ENCODE measurements around the gene LRRC9. TPM values are rescaled to one million over a fixed set of nuclear protein-coding genes. Genes with fewer than 3 reads are reported as not detected.
A peak's percentile ranks its signal among the peaks of the same experiment; 100 is the strongest.

Gene LRRC9
- total RNA-seq, 2 experiments from 2014 or later, result not detected

GRCh38 chr14:60087668-60088067 is 167.7 kb downstream of the LRRC9 start:
- Mint-ChIP-seq H3K27me3 (no peaks in the 10 kb centered on the region), H3K4me3 (no peak overlapping the region), H3K9me3 (no peaks in the 10 kb centered on the region), H3K36me3 (peaks cover 6% of the 10 kb centered on the region), H3K4me1 (ENCODE audit: low read depth) (peaks cover 4% of the 10 kb centered on the region), H3K27ac (no peak overlapping the region)
- no peak for DNase-seq
- CTCF ChIA-PET, result no interaction called here
- intact Hi-C loops (cut with micrococcal nuclease), result no loop called here
- POLR2A ChIA-PET, result no interaction called here

- H3K4me1 Mint-ChIP-seq (ENCODE audit: low read depth), result peaks cover 16% of the 10 kb centered on the region
- intact Hi-C loops (cut with micrococcal nuclease), result no loop called here
- DNase-seq, result no peak
- CTCF ChIA-PET, result interaction anchor here (2.2 to 2.7 kb wide), 2 partner anchors 124 to 512 kb away, joined by 7 to 9 read pairs; partner anchors contain the start of gene CCDC175
- no peak overlapping the region for H3K4me3 Mint-ChIP-seq
- no peak overlapping the region for H3K27ac Mint-ChIP-seq
- H3K36me3 Mint-ChIP-seq, result peaks cover 7% of the 10 kb centered on the region
- no peaks in the 10 kb centered on the region for H3K9me3 Mint-ChIP-seq
- no peaks in the 10 kb centered on the region for H3K27me3 Mint-ChIP-seq
- POLR2A ChIA-PET, result no interaction called here
These were observed 169.3 kb downstream of the LRRC9 start for GRCh38 chr14:60089221-60089620.

- peaks cover 30% of the 10 kb centered on the region for H3K4me1 Mint-ChIP-seq (ENCODE audit: low read depth)
- no peaks in the 10 kb centered on the region for H3K9me3 Mint-ChIP-seq
- POLR2A ChIA-PET, result interaction anchor here (3.2 kb wide), 1 partner anchor 158 kb away, joined by 17 read pairs; the partner anchor contains the start of gene PPM1A
- intact Hi-C loops (cut with micrococcal nuclease), result loop anchor here (1.0 to 10.0 kb wide), 6 partner anchors 73 to 1796 kb away; partner anchors contain the start of genes ARID4A, JKAMP, L3HYPDH and PPM1A
- DNase-seq, result peak; percentile 22
- H3K27ac Mint-ChIP-seq, result peak overlapping the region; percentile 91
- CTCF ChIA-PET, result interaction anchor here (1.2 to 2.7 kb wide), 3 partner anchors 11 to 240 kb away, joined by 3 to 9 read pairs (median 9); no protein-coding TSS in a partner anchor
- H3K36me3 Mint-ChIP-seq, result peaks cover 7% of the 10 kb centered on the region
- H3K4me3 Mint-ChIP-seq, result peak overlapping the region; percentile 95
- H3K27me3 Mint-ChIP-seq, result no peaks in the 10 kb centered on the region
These were observed 171.0 kb downstream of the LRRC9 start for GRCh38 chr14:60090864-60091519.

- ChIA-PET POLR2A (interaction anchor here (0.9 to 3.2 kb wide), 6 partner anchors 14 to 157 kb away, joined by 3 to 17 read pairs (median 4); partner anchors contain the start of gene PPM1A), CTCF (interaction anchor here (0.9 to 2.7 kb wide), 4 partner anchors 9 to 240 kb away, joined by 3 to 10 read pairs (median 6); partner anchors contain the start of gene DHRS7)
- Mint-ChIP-seq H3K4me1 (ENCODE audit: low read depth) (peaks cover 30% of the 10 kb centered on the region), H3K9me3 (no peaks in the 10 kb centered on the region), H3K36me3 (peaks cover 7% of the 10 kb centered on the region), H3K27me3 (no peaks in the 10 kb centered on the region), H3K27ac (peak within 1 kb of the TSS; percentile 91), H3K4me3 (peak within 1 kb of the TSS; percentile 95)
- peak; percentile 95 for DNase-seq
- intact Hi-C loops (cut with micrococcal nuclease), result loop anchor here (1.0 to 10.0 kb wide), 9 partner anchors 19 to 1797 kb away; partner anchors contain the start of genes ARID4A, JKAMP, L3HYPDH and PPM1A
These were observed 171.9 kb downstream of the LRRC9 start, which contains the start of gene PCNX4 for GRCh38 chr14:60091550-60092525. Gene PCNX4 (plus strand): TSS chr14:60091923. CDS start chr14:60107639, 15,716 bp downstream.

DNA sequence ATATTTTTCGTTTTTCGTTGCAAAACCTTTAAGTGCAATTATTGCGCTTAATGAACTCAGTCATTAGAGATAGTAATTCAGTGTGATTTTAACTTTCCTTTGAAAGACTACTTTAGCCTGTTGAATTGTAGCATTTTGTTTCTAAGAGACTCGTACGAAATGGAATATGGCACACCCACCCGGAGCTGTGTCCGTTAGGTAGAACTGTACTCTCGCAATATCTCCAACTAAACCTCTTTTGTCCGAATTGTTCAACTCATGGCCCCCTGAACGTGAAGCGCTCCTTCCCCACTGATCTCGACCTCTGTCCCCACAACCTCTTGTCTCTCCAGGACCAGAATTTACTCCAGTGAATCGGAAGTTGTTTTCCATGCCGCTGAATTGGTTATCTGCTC is 172.6 kb downstream of the LRRC9 start:
- DNase-seq, result peak; percentile 23
- Mint-ChIP-seq H3K4me1 (ENCODE audit: low read depth) (peaks cover 30% of the 10 kb centered on the region), H3K9me3 (no peaks in the 10 kb centered on the region), H3K36me3 (peaks cover 14% of the 10 kb centered on the region), H3K4me3 (peak overlapping the region; percentile 95), H3K27ac (peak overlapping the region; percentile 91), H3K27me3 (no peaks in the 10 kb centered on the region)
- ChIA-PET CTCF (interaction anchor here (0.9 to 2.7 kb wide), 4 partner anchors 10 to 239 kb away, joined by 3 to 10 read pairs (median 6); partner anchors contain the start of gene DHRS7), POLR2A (interaction anchor here (0.8 to 3.2 kb wide), 8 partner anchors 13 to 628 kb away, joined by 3 to 17 read pairs (median 4); partner anchors contain the start of gene PPM1A)
- intact Hi-C loops (cut with micrococcal nuclease), result loop anchor here (1.0 to 10.0 kb wide), 4 partner anchors 18 to 1798 kb away; partner anchors contain the start of gene ARID4A

DNA sequence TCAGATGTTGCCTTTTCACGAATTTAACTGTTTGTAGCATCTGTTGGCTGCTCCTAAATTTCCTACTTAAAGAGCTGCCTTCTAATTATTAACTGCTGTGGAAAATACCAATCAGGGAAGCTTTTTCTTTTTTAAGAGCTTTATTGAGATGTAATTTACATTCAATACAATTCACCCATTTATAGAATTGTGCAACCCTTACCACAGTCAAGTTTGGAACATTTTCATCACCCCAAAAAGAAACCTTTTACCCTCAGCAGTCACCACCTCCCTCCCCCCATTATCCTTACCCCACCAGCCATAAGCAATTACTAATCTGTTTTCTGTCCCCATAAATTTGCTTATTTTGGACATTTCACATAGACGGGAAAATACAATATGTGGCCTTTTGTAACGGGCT is 173.1 kb downstream of the LRRC9 start:
- Mint-ChIP-seq H3K27me3 (no peaks in the 10 kb centered on the region), H3K4me3 (peak overlapping the region; percentile 95), H3K27ac (peak overlapping the region; percentile 91), H3K36me3 (peaks cover 18% of the 10 kb centered on the region), H3K4me1 (ENCODE audit: low read depth) (peaks cover 32% of the 10 kb centered on the region), H3K9me3 (no peaks in the 10 kb centered on the region)
- CTCF ChIA-PET, result interaction anchor here (1.6 kb wide), 1 partner anchor 60 kb away, joined by 3 read pairs; no protein-coding TSS in a partner anchor
- POLR2A ChIA-PET, result interaction anchor here (0.8 to 3.2 kb wide), 5 partner anchors 13 to 628 kb away, joined by 3 to 17 read pairs (median 3); partner anchors contain the start of gene PPM1A
- intact Hi-C loops (cut with micrococcal nuclease), result loop anchor here (2.0 to 10.0 kb wide), 2 partner anchors 18 to 1798 kb away; partner anchors contain the start of gene ARID4A
- no peak for DNase-seq

DNA sequence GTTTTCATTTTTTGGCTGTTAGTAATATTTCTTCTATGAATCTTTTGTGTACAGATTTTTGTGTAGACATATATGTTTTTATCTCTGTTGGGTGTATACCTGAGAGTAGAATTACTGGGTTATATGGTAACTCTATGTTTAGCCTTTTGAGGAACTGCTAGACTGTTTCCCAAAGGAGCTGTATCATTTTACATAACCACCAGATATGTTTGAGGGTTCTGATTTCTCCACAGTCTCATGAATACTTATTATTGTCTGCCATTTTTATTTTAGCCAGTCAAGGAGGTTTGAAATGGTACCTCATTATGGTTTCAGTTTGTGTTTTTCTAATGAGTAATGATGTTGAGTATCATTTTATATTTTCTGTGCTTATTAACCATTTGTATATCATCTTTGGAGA is 173.7 kb downstream of the LRRC9 start:
- Mint-ChIP-seq H3K9me3 (no peaks in the 10 kb centered on the region), H3K27me3 (no peaks in the 10 kb centered on the region), H3K4me3 (peak overlapping the region; percentile 95), H3K36me3 (peaks cover 21% of the 10 kb centered on the region), H3K27ac (peak overlapping the region; percentile 15), H3K4me1 (ENCODE audit: low read depth) (peaks cover 35% of the 10 kb centered on the region)
- intact Hi-C loops (cut with micrococcal nuclease), result loop anchor here (2.0 to 10.0 kb wide), 2 partner anchors 17 to 1799 kb away; partner anchors contain the start of gene ARID4A
- no peak for DNase-seq
- POLR2A ChIA-PET, result interaction anchor here (0.8 to 3.2 kb wide), 4 partner anchors 27 to 629 kb away, joined by 3 to 17 read pairs (median 4); partner anchors contain the start of gene PPM1A
- CTCF ChIA-PET, result no interaction called here

GRCh38 chr14:60094306-60094897 is 174.5 kb downstream of the LRRC9 start:
- intact Hi-C loops (cut with micrococcal nuclease), result loop anchor here (10.0 kb wide), 1 partner anchor 1800 kb away; the partner anchor contains the start of gene ARID4A
- peak overlapping the region; percentile 95 for H3K4me3 Mint-ChIP-seq
- peak; percentile 56 for DNase-seq

GRCh38 chr14:60095231-60095630 is 175.3 kb downstream of the LRRC9 start:
- ChIA-PET CTCF (no interaction called here), POLR2A (no interaction called here)
- Mint-ChIP-seq H3K27me3 (no peaks in the 10 kb centered on the region), H3K4me3 (no peak overlapping the region), H3K27ac (no peak overlapping the region), H3K36me3 (peaks cover 21% of the 10 kb centered on the region), H3K4me1 (ENCODE audit: low read depth) (peaks cover 35% of the 10 kb centered on the region), H3K9me3 (no peaks in the 10 kb centered on the region)
- no peak for DNase-seq
- intact Hi-C loops (cut with micrococcal nuclease), result loop anchor here (10.0 kb wide), 1 partner anchor 1800 kb away; the partner anchor contains the start of gene ARID4A

More at GRCh38 chr14:60094306-60094897, 174.5 kb downstream of the LRRC9 start:
- no peaks in the 10 kb centered on the region for H3K9me3 Mint-ChIP-seq
- H3K27ac Mint-ChIP-seq, result peak overlapping the region; percentile 60
- H3K4me1 Mint-ChIP-seq (ENCODE audit: low read depth), result peaks cover 35% of the 10 kb centered on the region
- peaks cover 21% of the 10 kb centered on the region for H3K36me3 Mint-ChIP-seq
- CTCF ChIA-PET, result no interaction called here
- no peaks in the 10 kb centered on the region for H3K27me3 Mint-ChIP-seq
- POLR2A ChIA-PET, result no interaction called here

GRCh38 chr14:60095781-60096450 is 176.0 kb downstream of the LRRC9 start:
- no peaks in the 10 kb centered on the region for H3K9me3 Mint-ChIP-seq
- H3K4me3 Mint-ChIP-seq, result no peak overlapping the region
- POLR2A ChIA-PET, result no interaction called here

More at GRCh38 chr14:60095781-60096450, 176.0 kb downstream of the LRRC9 start:
- H3K36me3 Mint-ChIP-seq, result peaks cover 20% of the 10 kb centered on the region
- intact Hi-C loops (cut with micrococcal nuclease), result loop anchor here (10.0 kb wide), 1 partner anchor 1801 kb away; the partner anchor contains the start of gene ARID4A
- no peak for DNase-seq
- no peaks in the 10 kb centered on the region for H3K27me3 Mint-ChIP-seq
- H3K4me1 Mint-ChIP-seq (ENCODE audit: low read depth), result peaks cover 36% of the 10 kb centered on the region
- no peak overlapping the region for H3K27ac Mint-ChIP-seq
- CTCF ChIA-PET, result interaction anchor here (0.8 kb wide), 1 partner anchor 87 kb away, joined by 4 read pairs; no protein-coding TSS in a partner anchor
